Spinal cord (tissue), 10 donors: Measurements from ENCODE around the gene PI4K2A. TPM values are rescaled to one million over a fixed set of nuclear protein-coding genes. Genes with fewer than 3 reads are reported as not detected.

Experiments used
- DNase-seq, 6 donors: peaks; one replicate each; pipeline versions ENCODE4 v3.0.0 to v3.0.0-alpha.2; 2013 to 2015; ENCODE audit warnings: low spot score in 6 of 6, low read depth in 4 of 6
- H3K27ac ChIP-seq: one replicate; pipeline ENCODE4 v1.5.1; 2013; ENCODE audit warnings: low read depth, low read length, control low read depth
- H3K27me3 ChIP-seq: one replicate; pipeline ENCODE4 v1.6.1; 2013; ENCODE audit warnings: low read length; ENCODE audit not compliant: control insufficient read depth, insufficient read depth
- H3K36me3 ChIP-seq: one replicate; pipeline ENCODE4 v1.6.1; 2013; ENCODE audit warnings: low read length; ENCODE audit not compliant: control insufficient read depth, insufficient read depth
- H3K4me1 ChIP-seq: one replicate; pipeline ENCODE4 v1.6.1; 2013; ENCODE audit warnings: low read length; ENCODE audit not compliant: control insufficient read depth, insufficient read depth
- H3K4me3 ChIP-seq: one replicate; pipeline ENCODE4 v1.5.1; 2013; ENCODE audit warnings: low read depth, low read length, control low read depth
- H3K9me3 ChIP-seq: one replicate; pipeline ENCODE4 v1.6.1; 2013; ENCODE audit warnings: low read length; ENCODE audit not compliant: control insufficient read depth, insufficient read depth
- WGBS: methylation state at CpG from one replicate; pipeline ENCODE4 v1.1.5; 2013; ENCODE audit warnings: missing lambda C conversion rate; ENCODE audit not compliant: insufficient coverage; 5-methylcytosine and 5-hydroxymethylcytosine counted together
- polyA plus RNA-seq, 2 donors: library from polyadenylated mRNA; unstranded; fragments of 120-200 nt; gene quantifications; one replicate each; pipeline ENCODE4 v1.2.1, GENCODE V29; 2013; ENCODE audit not compliant: insufficient read length in 2 of 2
- total RNA-seq, 2 donors: library from RNA; depleted of rRNA in 1 of 2; stranded (reverse); fragments of 120-200 nt in 1 of 2; fragments of >200 nt in 1 of 2; gene quantifications; one replicate each; pipeline versions ENCODE4 v1.2.3 to v1.2.4, GENCODE V29; 2013 to 2014
- donor health status: healthy.

The PI4K2A gene
- total and polyA plus RNA-seq, 4 donors: 17.1 to 21.2 (median 19.0) TPM

- 96% methylated on average over 4 of the region's 7 CpGs for WGBS
- H3K27ac ChIP-seq: no peak overlapping the region
- no peak for DNase-seq
- H3K4me3 ChIP-seq: no peak overlapping the region
- H3K4me1 ChIP-seq: no peaks in the 10 kb centered on the region
- no peaks in the 10 kb centered on the region for H3K9me3 ChIP-seq
- H3K36me3 ChIP-seq: peaks cover 47% of the 10 kb centered on the region
- no peaks in the 10 kb centered on the region for H3K27me3 ChIP-seq
Measured at GRCh38 chr10:97666992-97667391, 26.5 kb downstream of the PI4K2A start.

- DNase-seq: no peak
- Histone ChIP-seq H3K27me3 (no peaks in the 10 kb centered on the region), H3K36me3 (peaks cover 47% of the 10 kb centered on the region), H3K4me3 (no peak overlapping the region), H3K9me3 (no peaks in the 10 kb centered on the region), H3K4me1 (no peaks in the 10 kb centered on the region), H3K27ac (no peak overlapping the region)
- WGBS: 87% methylated on average over 5 of the region's 6 CpGs
Measured at GRCh38 chr10:97667463-97667862, 27.0 kb downstream of the PI4K2A start.

GRCh38 chr10:97669571-97669970, 29.1 kb downstream of the PI4K2A start:
- H3K27ac ChIP-seq: no peak overlapping the region
- H3K9me3 ChIP-seq: no peaks in the 10 kb centered on the region
- no peaks in the 10 kb centered on the region for H3K4me1 ChIP-seq
- H3K27me3 ChIP-seq: no peaks in the 10 kb centered on the region
- peaks cover 58% of the 10 kb centered on the region for H3K36me3 ChIP-seq
- no CpG with 5 or more reads among the region's 1 CpG for WGBS
- no peak for DNase-seq
- no peak overlapping the region for H3K4me3 ChIP-seq

- peaks cover 54% of the 10 kb centered on the region for H3K36me3 ChIP-seq
- DNase-seq: no peak
- WGBS: 79% methylated on average over 3 of the region's 8 CpGs
Measured at GRCh38 chr10:97673736-97674525, 33.5 kb downstream of the PI4K2A start.

GRCh38 chr10:97675222-97675621, 34.8 kb downstream of the PI4K2A start:
- Histone ChIP-seq H3K27me3 (no peaks in the 10 kb centered on the region), H3K9me3 (no peaks in the 10 kb centered on the region), H3K4me3 (no peak overlapping the region), H3K4me1 (no peaks in the 10 kb centered on the region), H3K27ac (no peak overlapping the region), H3K36me3 (peaks cover 56% of the 10 kb centered on the region)
- WGBS: 87% methylated on average over 9 of the region's 9 CpGs
- DNase-seq: no peak

More at GRCh38 chr10:97673736-97674525, 33.5 kb downstream of the PI4K2A start:
- H3K27me3 ChIP-seq: no peaks in the 10 kb centered on the region
- H3K4me1 ChIP-seq: no peaks in the 10 kb centered on the region
- no peak overlapping the region for H3K27ac ChIP-seq
- H3K9me3 ChIP-seq: no peaks in the 10 kb centered on the region
- H3K4me3 ChIP-seq: no peak overlapping the region

- Histone ChIP-seq H3K9me3 (no peaks in the 10 kb centered on the region), H3K27me3 (no peaks in the 10 kb centered on the region), H3K4me3 (no peak overlapping the region), H3K4me1 (no peaks in the 10 kb centered on the region), H3K27ac (no peak overlapping the region), H3K36me3 (peaks cover 44% of the 10 kb centered on the region)
- DNase-seq: peak in 4 of 6 donors; percentile 13 to 86 (median 38)
- 78% methylated on average over 1 of the region's 2 CpGs for WGBS
Measured at GRCh38 chr10:97676770-97677581, 36.5 kb downstream of the PI4K2A start.

GRCh38 chr10:97679594-97679993, 39.1 kb downstream of the PI4K2A start:
- WGBS: 94% methylated on average over 15 of the region's 16 CpGs
- Histone ChIP-seq H3K27ac (no peak overlapping the region), H3K4me1 (peaks cover 6% of the 10 kb centered on the region)

GRCh38 chr10:97682042-97682441, 41.6 kb downstream of the PI4K2A start:
- no peak for DNase-seq
- Histone ChIP-seq H3K4me1 (peaks cover 22% of the 10 kb centered on the region), H3K27me3 (no peaks in the 10 kb centered on the region), H3K36me3 (peaks cover 11% of the 10 kb centered on the region), H3K4me3 (no peak overlapping the region), H3K9me3 (no peaks in the 10 kb centered on the region), H3K27ac (no peak overlapping the region)
- 100% methylated on average over 2 of the region's 4 CpGs for WGBS

More at GRCh38 chr10:97679594-97679993, 39.1 kb downstream of the PI4K2A start:
- no peak for DNase-seq
- no peak overlapping the region for H3K4me3 ChIP-seq
- peaks cover 27% of the 10 kb centered on the region for H3K36me3 ChIP-seq
- H3K27me3 ChIP-seq: no peaks in the 10 kb centered on the region
- no peaks in the 10 kb centered on the region for H3K9me3 ChIP-seq

- WGBS: 73% methylated on average over 6 of the region's 9 CpGs
- H3K27ac ChIP-seq: no peak overlapping the region
Measured at GRCh38 chr10:97683556-97684367, 43.3 kb downstream of the PI4K2A start.

More at GRCh38 chr10:97683556-97684367, 43.3 kb downstream of the PI4K2A start:
- H3K4me3 ChIP-seq: no peak overlapping the region
- peaks cover 35% of the 10 kb centered on the region for H3K4me1 ChIP-seq
- peaks cover 10% of the 10 kb centered on the region for H3K36me3 ChIP-seq
- no peaks in the 10 kb centered on the region for H3K27me3 ChIP-seq
- H3K9me3 ChIP-seq: no peaks in the 10 kb centered on the region
- no peak for DNase-seq
